Keratinocyte (primary cell): ENCODE measurements around the gene GDPD5. TPM values are rescaled to one million over a fixed set of nuclear protein-coding genes. Genes with fewer than 3 reads are reported as not detected.

ENCODE experiments used
- DNase-seq: peaks from one replicate; pipeline ENCODE4 v3.0.0-alpha.2; 2011; ENCODE audit warnings: low read depth, missing footprints, low spot score
- FAIRE-seq: peaks from 2 replicates; lab custom pipeline; 2011; peaks lifted over from hg19 to GRCh38; lab: Jason Lieb, UNC
- H2AFZ ChIP-seq: 2 replicates; pipeline ENCODE4 v1.6.0; 2012; ENCODE audit warnings: low read length, control low read depth, inconsistent platforms; ENCODE audit not compliant: control insufficient read depth
- H3K27ac ChIP-seq: 2 replicates; pipeline ENCODE4 v1.5.1; 2011; ENCODE audit warnings: low read length; ENCODE audit not compliant: control insufficient read depth, insufficient read depth
- H3K27me3 ChIP-seq: 3 replicates; pipeline ENCODE4 v1.6.0; 2011; ENCODE audit warnings: low read length; ENCODE audit not compliant: control insufficient read depth, insufficient read depth; ENCODE audit errors: extremely low read depth
- H3K36me3 ChIP-seq, 2 experiments: 2 replicates in 1 of 2; 3 replicates in 1 of 2; pipeline ENCODE4 v1.5.1; 2011; ENCODE audit warnings: low read length in 2 of 2, mild to moderate bottlenecking in 1 of 2; ENCODE audit not compliant: control insufficient read depth in 2 of 2, insufficient read depth in 2 of 2; ENCODE audit errors: extremely low read depth in 1 of 2
- H3K4me1 ChIP-seq: 3 replicates; pipeline ENCODE4 v1.5.1; 2011; ENCODE audit warnings: low read length; ENCODE audit not compliant: control insufficient read depth, insufficient read depth; ENCODE audit errors: extremely low read depth
- H3K4me2 ChIP-seq: 3 replicates; pipeline ENCODE4 v1.6.0; 2011; ENCODE audit warnings: low read depth, low read length; ENCODE audit not compliant: control insufficient read depth, insufficient read depth; ENCODE audit errors: extremely low read depth
- H3K4me3 ChIP-seq, 3 experiments: fragments of 200-600 bp in 1 of 3; sonication (generic) in 1 of 3; 2 replicates in 2 of 3; 3 replicates in 1 of 3; pipeline ENCODE4 v1.5.1; 2011 to 2016; ENCODE audit warnings: low read length in 3 of 3, mild to moderate bottlenecking in 3 of 3, control low read depth in 2 of 3, inconsistent platforms in 1 of 3, low read depth in 1 of 3, mixed read lengths in 1 of 3, mixed run types in 1 of 3, moderate library complexity in 1 of 3; ENCODE audit not compliant: control insufficient read depth in 2 of 3, insufficient read depth in 2 of 3; ENCODE audit errors: extremely low read depth in 1 of 3
- H3K79me2 ChIP-seq: 2 replicates; pipeline ENCODE4 v1.6.0; 2012; ENCODE audit warnings: low read length; ENCODE audit not compliant: control insufficient read depth, insufficient read depth
- H3K9ac ChIP-seq: 3 replicates; pipeline ENCODE4 v1.6.0; 2011; ENCODE audit warnings: low read length; ENCODE audit not compliant: control insufficient read depth, insufficient read depth; ENCODE audit errors: extremely low read depth
- H3K9me1 ChIP-seq: 3 replicates; pipeline ENCODE4 v1.6.0; 2011; ENCODE audit warnings: low read length; ENCODE audit not compliant: control insufficient read depth, insufficient read depth; ENCODE audit errors: extremely low read depth
- H3K9me3 ChIP-seq: 2 replicates; pipeline ENCODE4 v1.5.1; 2012; ENCODE audit warnings: low read depth, low read length; ENCODE audit not compliant: control insufficient read depth
- H4K20me1 ChIP-seq: 3 replicates; pipeline ENCODE4 v1.6.0; 2011; ENCODE audit warnings: low read length; ENCODE audit not compliant: control insufficient read depth, insufficient read depth; ENCODE audit errors: extremely low read depth
- CTCF ChIP-seq, 3 experiments: IDR thresholded peaks in 1 of 3; conservative IDR thresholded peaks in 1 of 3; optimal IDR thresholded peaks in 1 of 3; 2 replicates in 2 of 3; 3 replicates in 1 of 3; pipeline versions ENCODE3 to v1.5.1; 2011; ENCODE audit warnings: low read length in 3 of 3, mild to moderate bottlenecking in 3 of 3, moderate library complexity in 2 of 3, control low read depth in 1 of 3, inconsistent platforms in 1 of 3; ENCODE audit not compliant: insufficient read depth in 2 of 3; ENCODE audit errors: extremely low read depth in 1 of 3
- EZH2 ChIP-seq: IDR thresholded peaks from one replicate; pipeline ENCODE4 v1.6.1; 2012; ENCODE audit warnings: inconsistent platforms, mild to moderate bottlenecking, low read length, moderate library complexity
- dilution Hi-C: fragments of 300-500 bp; cut with MboI; formaldehyde crosslinking; loops from one replicate; pipeline ENCODE4 v1.7.0; 2020; ENCODE audit warnings: low sequenced_read_pairs; ENCODE audit not compliant: extremely low pct_ligation_motif_present
- polyA plus RNA-seq, 5 experiments: library from polyadenylated mRNA; depleted of rRNA in 3 of 5; stranded (reverse) in 3 of 5; stranded (forward) in 1 of 5; unstranded in 1 of 5; fragments of >200 nt; gene quantifications; 1 replicate in 1 of 5; 2 replicates in 3 of 5; 3 replicates in 1 of 5; pipeline versions ENCODE4 v1.2.1 to v1.2.3, GENCODE V29; 2011 to 2012; ENCODE audit warnings: missing spikeins in 2 of 5, low read depth in 1 of 5, low replicate concordance in 1 of 5

GDPD5 gene
- polyA plus RNA-seq, 1 donor (not counting 4 experiments of a cell fraction or from before 2014, with no cell fraction given): 2.1 TPM

GRCh38 chr11:75477614-75477935, 48.2 kb downstream of the GDPD5 start:
- no peak for FAIRE-seq
- dilution Hi-C loops: no loop called here
- Histone ChIP-seq H3K79me2 (no peaks in the 10 kb centered on the region), H3K9me3 (no peaks in the 10 kb centered on the region), H3K27ac (no peak overlapping the region), H3K9me1 (no peaks in the 10 kb centered on the region), H3K4me1 (peaks cover under 1% of the 10 kb centered on the region), H3K4me3 (no peak overlapping the region), H4K20me1 (no peaks in the 10 kb centered on the region), H3K9ac (no peak overlapping the region), H3K36me3 (no peaks in the 10 kb centered on the region), H2AFZ (no peak overlapping the region), H3K27me3 (no peaks in the 10 kb centered on the region), H3K4me2 (no peak overlapping the region)
- TF ChIP-seq EZH2 (no peak), CTCF (optimal IDR thresholded peaks at IDR 0.05 in 1 of 3, IDR thresholded peaks at IDR 0.05 in 1 of 3, conservative IDR thresholded peaks at IDR 0.05 in 1 of 3; ENCODE audit: extremely low read depth in 1 of 3, insufficient read depth in 2 of 3, low read length in 3 of 3) (no peak)
- DNase-seq: no peak

GRCh38 chr11:75476739-75477613, 48.8 kb downstream of the GDPD5 start:
- TF ChIP-seq EZH2: no peak
- no peak for TF ChIP-seq CTCF (optimal IDR thresholded peaks at IDR 0.05 in 1 of 3, IDR thresholded peaks at IDR 0.05 in 1 of 3, conservative IDR thresholded peaks at IDR 0.05 in 1 of 3; ENCODE audit: extremely low read depth in 1 of 3, insufficient read depth in 2 of 3, low read length in 3 of 3)
- Histone ChIP-seq H3K4me3 (no peak overlapping the region), H3K9ac (no peak overlapping the region), H3K36me3 (no peaks in the 10 kb centered on the region), H3K27me3 (no peaks in the 10 kb centered on the region), H3K27ac (no peak overlapping the region), H4K20me1 (no peaks in the 10 kb centered on the region), H3K9me3 (no peaks in the 10 kb centered on the region), H3K4me1 (peaks cover 7% of the 10 kb centered on the region), H3K9me1 (no peaks in the 10 kb centered on the region), H2AFZ (no peak overlapping the region), H3K4me2 (no peak overlapping the region), H3K79me2 (no peaks in the 10 kb centered on the region)
- DNase-seq (no peak), FAIRE-seq (no peak)
- dilution Hi-C loops: no loop called here
